ENCODE results near the gene CST3.
"Not testable (repeated sequence)": the region's sequence is repeated elsewhere in the genome, so short reads cannot be mapped to it uniquely, and the experiment has no call there.

The CST3 gene

DNA sequence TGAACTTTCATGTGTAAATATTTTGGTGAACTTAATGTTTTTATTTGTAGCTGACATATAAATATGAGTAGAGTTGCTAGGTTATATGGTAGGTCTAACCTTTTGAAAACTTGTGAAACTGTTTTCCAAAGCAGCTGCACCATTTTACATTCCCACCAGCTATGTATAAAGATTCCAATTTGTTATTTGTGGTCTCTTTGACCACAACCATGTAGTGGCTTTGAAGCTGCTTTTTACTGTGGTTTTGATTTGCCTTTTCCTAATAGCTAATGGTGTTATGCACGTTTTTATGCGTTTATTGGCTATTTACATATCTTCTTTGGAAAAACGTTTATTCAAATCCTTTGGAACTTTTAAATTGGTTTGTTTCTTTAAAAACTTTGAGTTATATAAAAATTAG, 10.3 kb downstream of the CST3 start:
- DNase-seq (ENCODE audit: low read depth) = no peak

DNA sequence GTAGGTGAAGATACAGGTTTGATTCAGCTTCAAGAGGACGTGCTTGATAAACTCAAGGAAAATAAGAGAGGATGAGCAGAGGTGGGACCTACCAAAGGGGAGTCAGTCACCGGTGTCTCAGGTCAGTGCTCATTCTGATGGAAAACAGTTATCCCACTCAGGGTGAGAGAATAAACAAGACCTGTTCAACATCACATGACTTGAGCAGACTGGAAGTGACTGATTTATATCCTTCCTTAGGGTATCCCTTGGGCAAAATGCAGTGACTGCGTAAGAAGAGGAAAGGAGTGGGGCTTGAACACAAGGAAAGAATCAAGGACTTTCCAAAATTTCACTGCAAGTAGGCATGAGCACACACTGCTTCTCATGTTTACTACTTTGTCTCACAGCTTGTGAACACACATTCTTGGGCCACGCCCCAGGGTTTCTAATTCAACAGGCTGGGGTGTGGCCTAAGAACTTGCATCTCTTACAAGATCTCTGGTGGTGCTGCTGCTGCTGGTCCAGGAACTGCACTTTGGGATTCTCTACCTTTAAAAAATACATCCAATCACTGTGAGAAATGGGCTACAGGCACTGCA, 11.6 kb downstream of the CST3 start:
- DNase-seq (ENCODE audit: low read depth) = no peak

DNA sequence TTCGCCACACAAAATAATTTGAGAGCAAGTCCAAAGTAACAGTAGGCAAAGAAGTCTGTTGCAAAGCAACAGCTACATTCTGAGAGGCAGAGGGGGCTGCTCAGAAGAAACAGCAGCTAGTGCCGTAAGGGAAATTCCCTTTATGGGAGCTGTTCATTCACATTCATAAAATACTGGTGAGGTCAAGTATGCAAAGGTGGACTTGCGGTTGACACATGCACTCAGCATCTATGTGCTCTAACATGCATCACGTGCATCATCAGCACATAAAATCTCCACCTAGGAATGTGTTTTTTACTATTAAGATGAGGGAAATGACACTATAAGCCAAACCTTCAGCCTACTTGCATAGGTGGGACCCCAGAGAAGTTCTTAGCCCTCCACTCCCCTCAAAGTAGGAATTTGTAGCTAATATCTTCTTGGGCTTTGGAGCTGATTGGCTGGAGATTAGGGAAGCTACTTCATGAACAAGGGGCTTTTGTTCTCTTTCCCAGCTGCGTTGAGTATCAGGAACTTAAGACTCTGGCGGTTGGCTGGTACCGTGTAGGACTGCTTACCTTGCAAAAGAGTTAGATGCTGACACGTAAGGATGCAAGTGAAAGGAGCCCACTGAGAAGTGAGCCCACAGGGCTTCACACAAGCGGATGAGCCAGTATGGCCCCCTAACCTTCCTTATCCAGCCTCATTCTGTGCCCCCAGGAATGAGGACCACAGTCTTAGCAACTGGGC, 12.4 kb downstream of the CST3 start:
- DNase-seq (ENCODE audit: low read depth) = no peak

DNA sequence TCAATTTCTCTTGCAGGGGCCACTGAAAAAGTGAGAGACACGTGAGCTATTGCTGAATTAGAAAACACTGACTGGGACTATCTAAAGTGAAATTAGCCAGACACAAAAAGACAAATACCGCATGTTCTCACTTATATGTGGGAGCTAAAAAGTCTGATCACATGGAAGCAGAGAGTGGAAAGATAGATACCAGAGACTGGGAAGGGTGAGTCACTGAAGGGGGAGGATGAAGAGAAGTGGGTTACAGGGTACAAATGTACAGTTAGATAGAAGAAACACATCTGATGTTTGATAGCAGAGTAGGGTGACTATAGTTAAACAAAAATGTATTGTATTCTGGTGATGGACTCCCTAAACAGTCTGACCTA, 13.4 kb downstream of the CST3 start:
- DNase-seq (ENCODE audit: low read depth) = no peak

DNA sequence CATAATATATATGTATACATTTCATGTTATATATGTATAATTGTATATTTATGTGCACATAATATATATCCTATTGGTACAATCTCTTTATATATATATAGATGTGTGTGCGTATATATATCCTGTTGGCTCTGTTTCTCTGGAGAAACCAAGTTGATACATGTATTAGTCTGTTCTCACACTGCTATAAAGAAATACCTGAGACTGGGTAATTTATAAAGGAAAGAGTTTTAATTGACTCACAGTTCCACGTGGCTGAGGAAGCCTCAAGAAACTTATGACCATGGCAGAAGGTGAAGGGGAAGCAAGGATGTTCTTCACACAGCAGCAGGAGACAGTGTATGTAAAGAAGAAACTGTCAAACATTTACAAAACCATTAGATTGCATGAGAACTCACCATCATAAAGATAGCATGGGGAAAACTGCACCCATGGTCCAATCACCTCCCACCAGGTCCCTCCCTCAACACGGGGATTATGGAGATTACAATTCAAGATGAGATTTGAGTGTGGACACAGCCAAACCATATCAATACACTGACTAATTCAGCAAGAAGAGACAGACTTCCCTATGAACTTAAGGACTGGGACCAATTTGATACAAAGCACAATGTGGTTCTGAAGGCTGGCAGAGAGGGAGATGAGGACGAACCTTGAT, 14.0 kb downstream of the CST3 start:
- no peak for DNase-seq (ENCODE audit: low read depth)

DNA sequence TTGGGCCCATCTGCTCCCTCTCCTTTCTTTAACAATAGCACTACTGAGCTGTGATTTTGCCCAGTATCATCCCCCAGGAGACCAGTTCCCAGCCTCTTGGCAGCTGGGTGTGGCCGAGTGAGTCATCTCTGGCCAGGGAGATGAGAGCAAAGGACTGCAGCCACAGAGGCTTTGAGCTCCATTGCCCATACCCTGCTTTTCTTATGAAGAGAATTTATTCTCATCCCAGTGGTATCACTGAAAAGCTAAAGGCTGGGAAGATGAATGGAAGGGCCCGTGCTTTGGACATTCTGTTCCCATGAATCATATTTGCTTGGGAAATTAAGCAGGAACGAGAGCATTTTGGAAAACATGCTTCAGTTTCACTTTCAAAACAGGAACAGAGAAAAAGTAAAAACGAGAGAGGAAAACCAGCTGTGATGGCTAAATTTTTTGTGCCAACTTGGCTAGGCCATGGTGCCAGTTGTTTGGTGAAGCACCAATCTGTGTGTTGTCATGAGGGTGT, 14.9 kb downstream of the CST3 start:
- DNase-seq (ENCODE audit: low read depth) = no peak

DNA sequence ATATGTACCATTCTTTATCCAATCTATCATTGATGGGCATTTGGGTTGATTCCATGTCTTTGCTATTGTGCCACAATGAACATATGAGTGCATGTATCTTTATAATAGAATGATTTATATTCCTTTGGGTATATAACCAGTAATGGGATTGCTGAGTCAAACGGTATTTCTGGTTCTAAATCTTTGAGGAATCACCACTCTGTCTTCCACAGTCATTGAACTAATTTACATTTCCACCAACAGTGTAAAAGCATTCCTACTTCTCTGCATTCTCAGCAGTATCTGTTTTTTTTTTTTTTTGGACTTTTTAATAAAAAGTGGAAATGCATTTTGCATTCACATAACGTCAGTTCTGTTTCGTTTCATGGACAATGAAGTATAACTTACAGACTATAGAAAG, 15.4 kb downstream of the CST3 start:
- DNase-seq (ENCODE audit: low read depth) = not testable (repeated sequence)

DNA sequence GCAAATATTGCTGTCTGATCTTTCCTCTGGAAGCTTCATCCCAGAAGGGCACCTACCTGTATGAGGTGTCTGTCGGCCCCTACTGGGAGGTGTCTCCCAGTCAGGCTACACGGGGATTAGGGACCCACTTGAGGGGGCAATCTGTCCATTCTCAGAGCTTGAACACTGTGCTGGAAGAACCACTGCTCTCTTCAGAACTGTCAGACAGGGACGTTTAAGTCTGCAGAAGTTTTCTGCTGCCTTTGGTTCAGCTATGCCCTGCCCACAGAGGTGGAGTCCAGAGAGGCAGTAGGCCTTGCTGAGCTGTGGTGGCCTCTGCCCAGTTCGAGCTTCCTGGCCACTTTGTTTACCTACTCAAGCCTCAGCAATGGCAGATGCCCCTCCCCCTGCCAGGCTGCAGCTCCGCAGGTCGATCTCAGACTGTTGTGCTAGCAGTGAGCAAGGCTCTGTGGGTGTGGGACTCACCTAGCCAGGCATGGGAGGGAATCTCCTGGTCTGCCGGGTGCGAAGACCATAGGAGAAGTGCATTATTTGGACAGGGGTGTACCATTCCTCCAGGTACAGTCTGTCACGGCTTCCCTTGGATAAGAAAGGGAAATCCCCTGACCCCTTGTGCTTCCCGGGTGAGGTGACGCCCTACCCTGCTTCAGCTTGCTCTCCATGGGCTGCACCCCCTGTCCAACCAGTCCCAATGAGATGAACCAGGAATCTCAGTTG, 16.9 kb downstream of the CST3 start:
- not testable (repeated sequence) for DNase-seq (ENCODE audit: low read depth)

DNA sequence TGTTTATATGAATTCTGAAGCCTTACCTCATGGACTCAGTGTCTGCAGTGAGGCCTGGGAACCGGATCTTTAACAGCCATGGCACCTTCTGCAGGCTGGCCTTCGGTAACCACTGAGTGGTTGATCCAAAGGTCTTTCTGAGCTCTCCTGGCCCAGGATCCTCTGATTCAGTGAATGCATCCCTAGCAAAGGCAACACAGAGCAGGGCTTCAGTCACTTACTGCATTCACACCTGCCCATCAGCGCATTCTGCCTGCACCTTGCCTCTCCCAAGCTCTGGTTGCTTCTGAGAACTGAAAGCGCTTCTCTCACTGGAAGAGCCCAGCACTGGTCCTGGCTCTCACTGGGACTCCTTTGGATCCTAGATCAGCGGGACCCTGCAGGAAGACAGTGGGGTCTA, 23.6 kb downstream of the CST3 start:
- DNase-seq (ENCODE audit: low read depth) = no peak

DNA sequence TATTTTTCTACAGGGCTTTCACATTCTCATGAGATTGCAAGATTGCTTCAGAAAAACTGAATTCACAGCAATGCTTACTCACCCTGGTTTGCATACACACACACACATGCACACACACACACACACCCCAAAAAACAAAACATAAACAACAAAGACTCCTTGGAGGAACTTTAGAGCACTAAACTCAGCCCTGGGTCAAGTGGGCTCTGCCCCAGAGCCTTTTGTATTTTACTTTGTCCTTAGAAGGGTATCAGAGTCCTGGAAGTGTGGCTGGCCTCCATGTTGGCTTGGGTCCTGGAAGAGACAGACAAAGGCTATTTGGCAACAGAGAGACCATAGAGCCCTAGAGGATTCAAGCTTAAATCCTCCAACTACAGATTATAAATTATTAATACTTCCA, 24.1 kb downstream of the CST3 start:
- DNase-seq (ENCODE audit: low read depth) = no peak

DNA sequence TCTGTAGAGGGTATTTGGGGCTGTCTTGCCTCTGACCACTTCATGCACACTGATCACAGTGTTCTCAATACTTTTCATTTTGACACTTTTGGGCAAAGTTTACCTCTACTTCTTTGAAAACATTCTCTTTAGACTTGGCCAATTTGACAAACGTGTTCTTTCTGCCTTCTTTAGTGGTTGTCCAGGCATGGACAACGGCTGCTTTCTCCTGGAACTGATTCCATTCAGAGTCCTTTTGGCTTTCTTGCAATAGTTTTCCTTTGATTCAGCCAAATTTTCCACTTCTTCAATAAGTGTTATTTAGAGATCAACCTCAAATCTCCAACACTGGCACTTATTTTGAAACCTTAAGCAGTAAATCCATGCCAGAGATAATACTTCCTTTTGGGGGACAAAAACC, 25.4 kb downstream of the CST3 start:
- DNase-seq (ENCODE audit: low read depth) = no peak

DNA sequence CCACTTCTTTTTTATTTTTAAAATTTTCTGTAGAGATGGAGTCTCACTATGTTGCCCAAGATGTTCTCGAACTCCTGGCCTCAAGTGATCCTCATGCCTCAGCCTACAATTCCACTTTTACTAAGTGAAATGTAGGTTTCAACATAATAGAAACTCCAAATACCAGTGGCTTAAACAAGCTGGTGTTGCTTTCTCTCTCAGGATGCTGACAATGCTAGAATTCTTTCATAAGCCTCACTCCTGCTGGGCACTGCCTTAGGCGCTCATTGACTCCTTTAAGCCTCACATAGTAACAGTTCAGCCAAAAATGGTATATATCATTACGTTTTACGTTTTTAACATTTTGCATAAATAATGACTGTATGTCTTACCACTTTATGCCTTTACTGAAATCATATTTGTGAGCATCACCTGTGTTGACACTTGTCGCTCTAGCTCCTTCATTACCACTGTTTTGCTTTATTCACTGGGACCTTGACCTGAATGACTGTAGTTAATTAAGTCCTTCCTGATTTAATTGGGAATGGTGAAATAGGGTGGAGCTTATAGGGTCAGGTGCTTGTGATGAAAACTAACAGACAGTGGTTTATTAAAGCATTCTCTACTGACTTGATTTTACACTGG, 28.2 kb downstream of the CST3 start:
- DNase-seq (ENCODE audit: low read depth) = no peak

DNA sequence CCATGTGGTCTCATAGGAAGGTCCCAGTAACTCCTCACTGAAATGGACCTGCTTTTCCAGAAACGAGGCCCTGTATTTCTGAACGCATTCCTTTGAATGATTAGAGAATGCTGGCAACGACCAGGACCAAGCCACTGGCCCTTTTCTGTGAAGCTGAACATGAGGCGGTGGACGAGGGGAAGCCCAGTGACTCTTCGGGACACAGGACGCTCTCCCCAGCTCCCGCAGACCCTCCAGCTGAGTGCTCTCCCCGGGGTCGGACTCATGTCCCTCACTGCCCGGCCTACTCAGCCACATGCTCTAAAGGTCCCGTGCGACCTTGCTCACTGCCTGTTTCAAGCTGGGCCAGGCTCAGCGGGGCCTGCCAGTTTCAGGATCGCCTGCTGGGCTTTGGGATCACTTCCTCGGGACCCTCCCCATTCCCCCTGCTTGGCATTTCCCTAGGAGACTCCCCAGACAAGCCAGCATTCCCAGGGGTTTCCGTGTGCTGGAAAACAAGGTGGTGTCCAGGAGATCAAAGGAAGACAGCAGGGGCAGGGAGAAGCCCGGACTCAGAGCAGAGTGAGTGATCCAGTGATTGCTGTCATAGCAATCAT, 29.4 kb downstream of the CST3 start:
- no peak for DNase-seq (ENCODE audit: low read depth)

DNA sequence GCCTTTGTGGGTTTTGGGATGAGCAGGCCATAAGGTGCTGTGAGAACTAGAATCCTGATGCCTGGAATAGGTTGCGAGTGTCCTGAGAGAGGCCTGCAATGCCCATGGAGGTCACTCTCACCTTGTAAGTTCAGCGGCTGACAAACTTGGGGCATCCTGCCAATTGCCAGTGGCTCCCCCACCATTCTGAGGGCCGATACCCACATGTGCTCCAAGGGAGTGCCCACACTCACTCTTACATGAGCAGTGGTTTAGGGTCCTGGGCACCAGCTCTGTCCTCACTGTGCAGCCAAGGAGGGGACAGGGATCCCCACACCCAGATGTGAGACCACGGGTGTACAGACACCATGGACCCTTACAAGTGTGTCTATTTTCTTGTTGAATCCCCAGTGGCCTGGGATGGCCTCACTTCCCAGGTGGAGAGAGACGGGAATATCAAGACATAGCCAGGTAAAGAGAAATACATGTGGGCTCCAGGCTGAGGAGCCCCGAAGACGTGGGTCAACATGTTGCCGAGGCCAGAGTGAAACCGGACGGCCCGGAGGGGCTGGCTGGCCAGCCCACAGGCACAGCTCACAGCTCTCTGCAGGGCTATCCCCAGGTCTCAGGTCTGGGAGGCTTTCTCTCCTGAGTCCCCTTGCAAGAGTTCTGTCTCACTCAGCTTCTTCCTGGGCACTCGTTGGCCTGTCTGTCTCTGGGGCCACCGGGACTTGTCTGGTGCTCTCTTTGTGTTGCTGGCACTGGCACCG, 30.1 kb downstream of the CST3 start:
- DNase-seq (ENCODE audit: low read depth) = no peak

DNA sequence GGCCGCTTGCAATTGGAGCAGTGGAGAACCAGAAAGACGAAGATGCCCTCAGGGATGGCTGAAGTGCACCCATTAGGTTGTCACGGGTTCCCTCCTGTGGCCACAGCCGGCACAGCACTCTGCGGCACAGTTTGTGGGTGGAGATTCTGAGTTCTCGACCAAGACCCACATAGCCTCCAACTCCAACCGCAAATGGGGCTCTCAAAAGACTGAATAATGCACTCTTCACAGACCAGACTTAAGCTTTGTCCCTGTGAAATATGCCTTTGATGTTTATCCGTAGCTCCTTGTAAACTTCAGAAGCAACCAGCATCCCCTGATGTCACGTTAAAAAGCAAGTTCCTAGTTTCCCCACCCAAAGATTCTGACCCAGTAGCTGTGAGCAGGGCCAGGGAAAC, 31.1 kb downstream of the CST3 start:
- peak; percentile 40 for DNase-seq (ENCODE audit: low read depth)

DNA sequence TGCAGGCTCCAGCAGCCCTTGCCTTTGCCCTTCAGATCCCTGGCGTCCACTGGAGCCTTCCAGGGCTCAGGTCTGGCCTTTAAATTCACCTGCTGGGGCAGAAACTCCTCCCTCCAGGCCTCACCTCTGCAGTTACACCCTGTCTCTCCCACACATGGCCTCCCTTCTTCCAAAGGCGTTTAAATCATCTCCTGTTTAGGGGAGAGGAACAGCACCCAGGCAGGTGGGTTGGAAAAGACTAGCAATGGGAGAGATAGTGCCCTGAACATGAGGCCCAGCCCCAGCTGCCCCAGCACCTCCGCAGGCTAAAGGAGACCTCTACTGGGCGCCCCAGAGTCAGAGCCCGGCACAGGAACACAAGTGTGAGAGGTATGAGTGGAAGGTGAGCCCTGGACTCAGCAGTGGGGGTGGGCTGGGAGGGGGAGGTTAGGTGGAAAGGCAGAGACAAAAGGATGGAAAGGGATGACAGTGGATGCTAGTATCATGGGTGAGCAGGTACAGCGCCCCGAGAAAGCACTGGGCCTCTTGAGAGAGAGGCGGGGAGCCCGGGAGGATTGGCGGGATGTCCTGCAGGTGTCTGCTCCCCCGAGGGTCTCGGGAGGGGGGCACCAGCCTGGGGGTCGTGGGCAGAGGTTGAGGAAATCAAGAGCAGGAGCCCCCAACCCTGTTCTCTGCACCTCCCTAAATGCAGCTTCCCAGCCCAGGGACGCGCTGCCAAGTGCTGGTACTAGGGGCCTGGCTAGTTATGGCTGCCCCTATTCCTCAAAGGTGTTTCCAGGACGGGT, 31.7 kb downstream of the CST3 start, which contains the start of gene CST9:
TSS of gene CST9 (minus strand) at position 51 of the 785 bp plus-strand sequence. CDS start 53 bp downstream, outside the sequence.
- no peak for DNase-seq (ENCODE audit: low read depth)

DNA sequence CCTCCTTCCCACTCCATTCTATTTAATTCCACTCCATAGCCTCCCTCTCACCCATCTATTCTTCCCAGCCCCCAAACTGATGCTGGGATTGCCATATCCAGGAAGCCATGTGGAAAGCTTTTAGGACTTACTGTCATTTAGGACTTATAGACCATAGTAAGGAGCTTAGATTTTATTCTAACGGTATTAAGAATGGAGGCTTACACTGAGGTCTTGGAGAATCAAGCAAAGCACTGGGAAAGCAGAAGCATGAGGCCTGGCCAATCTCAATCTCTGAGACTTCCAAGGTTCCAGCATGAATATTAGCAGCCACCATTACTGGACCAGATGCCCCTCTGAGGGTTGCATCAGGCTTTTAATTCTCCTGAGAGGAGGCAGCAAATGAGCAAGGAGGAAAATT, 33.4 kb downstream of the CST3 start:
- DNase-seq (ENCODE audit: low read depth) = no peak

DNA sequence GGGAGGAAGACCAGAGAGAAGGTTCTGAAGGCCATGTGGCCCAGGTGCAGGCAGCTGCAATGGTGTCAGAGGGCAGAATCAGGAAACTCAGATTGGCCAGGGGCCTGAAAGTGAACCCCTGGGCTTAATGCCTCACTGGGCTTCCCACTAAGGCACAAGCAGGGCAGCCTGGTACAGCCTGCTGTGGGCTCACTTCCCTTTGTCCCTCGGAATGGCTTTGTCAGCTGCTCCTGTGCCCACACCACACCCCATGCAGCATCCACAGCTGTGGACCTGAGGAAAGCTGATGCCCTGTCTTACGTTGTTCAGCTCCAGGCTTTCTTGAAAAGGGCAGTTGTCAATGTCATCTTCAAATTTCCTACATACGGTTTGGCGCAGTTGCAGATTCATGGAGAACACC, 34.4 kb downstream of the CST3 start:
- DNase-seq (ENCODE audit: low read depth) = no peak

DNA sequence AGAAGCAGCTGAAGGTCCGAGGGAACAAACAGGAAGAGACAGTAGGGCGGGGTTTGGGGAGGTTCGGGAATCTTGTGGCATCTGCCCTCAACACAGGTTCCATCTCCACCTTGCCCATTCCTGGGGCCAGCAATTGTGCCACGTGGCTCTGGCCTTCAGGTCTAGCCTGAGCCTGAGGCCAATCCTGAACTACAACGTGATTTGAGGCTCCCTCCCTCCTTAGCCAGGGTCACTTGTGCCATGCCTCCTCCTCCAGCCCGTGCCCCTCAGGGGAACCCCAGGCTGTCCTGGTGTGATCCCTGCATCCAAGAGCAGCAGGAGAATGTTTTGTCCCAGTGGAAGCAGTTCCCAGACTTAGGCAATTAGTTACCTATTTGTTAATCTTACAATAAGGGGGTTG, 35.1 kb downstream of the CST3 start:
- no peak for DNase-seq (ENCODE audit: low read depth)

DNA sequence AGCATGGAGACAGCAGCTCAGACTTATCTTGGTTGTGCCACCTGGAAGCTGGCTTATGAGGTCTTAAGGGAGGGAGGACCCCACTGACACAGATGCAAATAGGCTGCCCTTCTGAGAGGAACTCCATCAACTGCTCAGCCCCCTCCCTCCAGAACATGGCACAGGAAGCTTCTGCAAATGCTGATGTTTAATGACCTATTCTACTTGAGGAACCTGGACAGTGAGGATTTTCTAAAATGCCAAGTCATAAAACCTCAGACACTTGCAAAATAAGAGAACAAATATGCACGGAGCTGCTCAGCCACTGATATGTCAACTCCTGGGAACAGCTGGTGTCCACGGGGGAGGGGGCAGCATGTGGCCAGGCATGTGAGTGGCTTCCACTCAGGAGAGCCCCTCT, 35.5 kb downstream of the CST3 start:
- no peak for DNase-seq (ENCODE audit: low read depth)
